DND-41 (cell line): ENCODE results near the gene COPE.
A peak's percentile ranks its signal among the peaks of the same experiment; 100 is the strongest.

Source experiments
- EZH2 ChIP-seq: IDR thresholded peaks from 3 replicates; pipeline ENCODE4 v1.6.1; 2012; ENCODE audit warnings: borderline replicate concordance, low read depth, mild to moderate bottlenecking, moderate library complexity, low read length, inconsistent platforms; ENCODE audit not compliant: severe bottlenecking
- TF ChIP-seq, protein P1 (sequence below): IDR thresholded peaks from 2 replicates; pipeline ENCODE4 v1.5.1; 2012; ENCODE audit warnings: borderline replicate concordance, low read length, moderate library complexity, mild to moderate bottlenecking; ENCODE audit not compliant: poor library complexity, severe bottlenecking; ENCODE audit errors: extremely low read depth

DNA sequence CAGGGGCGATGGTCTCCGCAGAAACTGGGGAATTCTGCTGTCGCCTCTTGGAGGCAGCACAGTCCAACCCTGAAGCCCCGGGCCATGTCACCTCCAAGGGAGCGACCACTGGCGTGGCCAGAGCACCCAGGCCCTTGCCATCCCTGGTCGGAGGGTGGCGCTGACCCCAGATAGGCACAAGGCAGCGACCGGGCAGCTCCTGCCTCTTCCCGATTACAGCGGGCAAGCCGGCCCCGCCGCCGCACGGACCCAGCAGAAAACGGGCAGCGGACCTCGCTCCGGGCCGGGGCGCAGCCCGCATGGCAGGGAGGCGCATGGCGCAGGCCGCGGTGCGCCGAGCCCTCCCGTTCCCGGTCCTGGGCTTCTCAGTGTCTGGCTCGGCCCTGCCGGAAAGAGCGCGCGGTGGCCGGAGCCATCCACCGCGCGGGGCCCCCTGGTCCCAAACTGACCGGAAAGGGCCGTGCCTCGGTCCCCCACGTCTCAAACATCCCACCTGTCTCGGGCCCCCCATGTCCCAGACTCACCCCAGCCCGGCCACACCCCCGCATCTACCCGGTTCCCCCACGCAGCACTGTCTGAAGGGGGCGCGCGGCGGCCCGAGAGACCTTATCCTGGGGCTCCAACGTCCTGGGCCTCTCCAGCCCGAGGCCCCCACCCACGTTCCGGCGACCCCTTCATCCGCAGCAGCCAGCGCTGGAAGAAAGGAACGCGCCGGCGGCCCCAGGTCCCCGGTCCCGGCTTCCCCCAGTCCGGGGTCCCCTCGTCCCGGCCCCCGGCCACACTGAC is 24.0 kb downstream of the COPE start:
- TF ChIP-seq, protein P1, sequence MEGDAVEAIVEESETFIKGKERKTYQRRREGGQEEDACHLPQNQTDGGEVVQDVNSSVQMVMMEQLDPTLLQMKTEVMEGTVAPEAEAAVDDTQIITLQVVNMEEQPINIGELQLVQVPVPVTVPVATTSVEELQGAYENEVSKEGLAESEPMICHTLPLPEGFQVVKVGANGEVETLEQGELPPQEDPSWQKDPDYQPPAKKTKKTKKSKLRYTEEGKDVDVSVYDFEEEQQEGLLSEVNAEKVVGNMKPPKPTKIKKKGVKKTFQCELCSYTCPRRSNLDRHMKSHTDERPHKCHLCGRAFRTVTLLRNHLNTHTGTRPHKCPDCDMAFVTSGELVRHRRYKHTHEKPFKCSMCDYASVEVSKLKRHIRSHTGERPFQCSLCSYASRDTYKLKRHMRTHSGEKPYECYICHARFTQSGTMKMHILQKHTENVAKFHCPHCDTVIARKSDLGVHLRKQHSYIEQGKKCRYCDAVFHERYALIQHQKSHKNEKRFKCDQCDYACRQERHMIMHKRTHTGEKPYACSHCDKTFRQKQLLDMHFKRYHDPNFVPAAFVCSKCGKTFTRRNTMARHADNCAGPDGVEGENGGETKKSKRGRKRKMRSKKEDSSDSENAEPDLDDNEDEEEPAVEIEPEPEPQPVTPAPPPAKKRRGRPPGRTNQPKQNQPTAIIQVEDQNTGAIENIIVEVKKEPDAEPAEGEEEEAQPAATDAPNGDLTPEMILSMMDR, result peak; percentile 25
- no peak for TF ChIP-seq EZH2
